GM12865 (cell line): ENCODE results near the gene CHD6.

Experiments used
- DNase-seq: peaks from one replicate; pipeline ENCODE4 v3.0.0; 2010; ENCODE audit warnings: low read depth
- H3K4me3 ChIP-seq: 2 replicates; pipeline ENCODE4 v1.5.1; 2011; ENCODE audit warnings: mild to moderate bottlenecking, low read depth, low read length, control low read depth
- TF ChIP-seq, protein P1 (sequence below): IDR thresholded peaks from 2 replicates; pipeline ENCODE4 v1.5.1; 2011; ENCODE audit warnings: low read length, control low read depth, low read depth, inconsistent platforms; ENCODE audit not compliant: insufficient read depth; ENCODE audit errors: missing control alignments

The CHD6 gene

DNA sequence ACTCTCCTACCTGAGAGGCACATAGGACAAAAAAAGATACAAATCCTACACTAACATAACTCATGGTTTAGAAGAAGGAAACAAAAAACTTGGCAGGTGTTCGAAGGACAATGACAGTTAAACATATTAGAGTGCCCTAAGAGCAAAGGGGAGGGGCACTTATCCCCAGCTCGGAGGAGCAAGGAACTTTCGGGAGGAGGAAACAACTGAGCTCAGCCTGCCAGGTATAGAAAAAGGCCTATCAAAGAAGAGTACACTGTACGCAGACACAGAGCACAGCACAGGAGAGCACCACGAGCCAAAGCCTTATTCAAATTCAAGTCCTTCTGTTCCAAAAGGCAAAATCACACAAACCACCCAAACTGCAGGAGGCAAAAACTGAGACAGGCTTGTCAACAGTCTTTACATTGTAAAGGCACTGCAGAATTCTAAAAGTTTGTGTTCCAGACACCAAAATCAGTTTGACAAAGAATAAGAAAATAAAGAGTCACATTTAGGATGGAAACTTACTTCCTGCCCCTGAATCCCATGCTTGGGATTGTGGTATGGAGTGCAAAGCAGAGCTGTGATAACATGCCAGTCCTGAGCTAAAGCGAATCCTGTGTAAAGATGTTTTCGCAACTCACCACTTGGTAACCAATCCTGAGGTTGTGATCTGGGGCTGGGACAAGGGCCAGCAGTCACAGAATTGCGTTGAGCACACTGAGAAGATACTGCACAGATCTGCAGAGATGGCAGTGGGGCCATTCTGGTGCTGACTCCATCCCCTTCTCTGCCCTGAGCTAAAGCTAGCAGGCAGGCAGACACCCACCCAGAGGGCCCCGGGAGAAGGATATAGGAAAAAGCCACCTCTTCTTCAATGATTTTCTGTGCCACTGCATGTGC, 108.6 kb downstream of the CHD6 start:
- DNase-seq, result no peak
- TF ChIP-seq, protein P1, sequence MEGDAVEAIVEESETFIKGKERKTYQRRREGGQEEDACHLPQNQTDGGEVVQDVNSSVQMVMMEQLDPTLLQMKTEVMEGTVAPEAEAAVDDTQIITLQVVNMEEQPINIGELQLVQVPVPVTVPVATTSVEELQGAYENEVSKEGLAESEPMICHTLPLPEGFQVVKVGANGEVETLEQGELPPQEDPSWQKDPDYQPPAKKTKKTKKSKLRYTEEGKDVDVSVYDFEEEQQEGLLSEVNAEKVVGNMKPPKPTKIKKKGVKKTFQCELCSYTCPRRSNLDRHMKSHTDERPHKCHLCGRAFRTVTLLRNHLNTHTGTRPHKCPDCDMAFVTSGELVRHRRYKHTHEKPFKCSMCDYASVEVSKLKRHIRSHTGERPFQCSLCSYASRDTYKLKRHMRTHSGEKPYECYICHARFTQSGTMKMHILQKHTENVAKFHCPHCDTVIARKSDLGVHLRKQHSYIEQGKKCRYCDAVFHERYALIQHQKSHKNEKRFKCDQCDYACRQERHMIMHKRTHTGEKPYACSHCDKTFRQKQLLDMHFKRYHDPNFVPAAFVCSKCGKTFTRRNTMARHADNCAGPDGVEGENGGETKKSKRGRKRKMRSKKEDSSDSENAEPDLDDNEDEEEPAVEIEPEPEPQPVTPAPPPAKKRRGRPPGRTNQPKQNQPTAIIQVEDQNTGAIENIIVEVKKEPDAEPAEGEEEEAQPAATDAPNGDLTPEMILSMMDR, result no peak
- no peak overlapping the region for H3K4me3 ChIP-seq

GRCh38 chr20:41508335-41508734, 109.8 kb downstream of the CHD6 start:
- TF ChIP-seq, protein P1, result no peak
- no peak for DNase-seq

GRCh38 chr20:41507851-41508250, 110.3 kb downstream of the CHD6 start:
- TF ChIP-seq, protein P1, result no peak

More at GRCh38 chr20:41508335-41508734, 109.8 kb downstream of the CHD6 start:
- H3K4me3 ChIP-seq, result no peak overlapping the region

DNA sequence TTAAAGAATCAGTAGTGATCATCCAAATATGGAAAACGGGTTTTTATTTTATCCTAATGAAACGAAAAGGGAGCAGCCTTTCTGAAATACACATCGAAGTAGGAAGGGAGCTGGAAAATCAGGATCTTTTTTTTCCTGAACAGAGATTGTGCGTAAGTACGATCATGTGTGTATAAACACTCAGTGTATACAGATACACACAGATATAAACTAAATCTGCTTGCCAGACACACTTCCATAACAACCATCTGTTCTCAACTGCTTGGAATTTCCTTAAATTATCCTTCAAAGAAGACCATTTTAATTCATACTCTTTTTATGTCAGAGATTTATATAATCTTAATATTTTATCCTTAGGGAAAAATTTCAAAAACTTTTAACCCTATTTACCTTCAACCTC, 110.7 kb downstream of the CHD6 start:
- TF ChIP-seq, protein P1, result no peak
- no peak overlapping the region for H3K4me3 ChIP-seq
- no peak for DNase-seq

More at GRCh38 chr20:41507851-41508250, 110.3 kb downstream of the CHD6 start:
- H3K4me3 ChIP-seq, result no peak overlapping the region
- DNase-seq, result no peak

- DNase-seq, result no peak
- TF ChIP-seq, protein P1, result no peak
- H3K4me3 ChIP-seq, result no peak overlapping the region
Measured at GRCh38 chr20:41506192-41506915, 111.8 kb downstream of the CHD6 start.

GRCh38 chr20:41505184-41505583, 113.0 kb downstream of the CHD6 start:
- TF ChIP-seq, protein P1, result no peak
- DNase-seq, result peak; percentile 10
- H3K4me3 ChIP-seq, result no peak overlapping the region

GRCh38 chr20:41501376-41501775, 116.8 kb downstream of the CHD6 start:
- H3K4me3 ChIP-seq, result no peak overlapping the region
- TF ChIP-seq, protein P1, result no peak
- no peak for DNase-seq
